ENCODE measurements around the gene DCUN1D2.

DNA sequence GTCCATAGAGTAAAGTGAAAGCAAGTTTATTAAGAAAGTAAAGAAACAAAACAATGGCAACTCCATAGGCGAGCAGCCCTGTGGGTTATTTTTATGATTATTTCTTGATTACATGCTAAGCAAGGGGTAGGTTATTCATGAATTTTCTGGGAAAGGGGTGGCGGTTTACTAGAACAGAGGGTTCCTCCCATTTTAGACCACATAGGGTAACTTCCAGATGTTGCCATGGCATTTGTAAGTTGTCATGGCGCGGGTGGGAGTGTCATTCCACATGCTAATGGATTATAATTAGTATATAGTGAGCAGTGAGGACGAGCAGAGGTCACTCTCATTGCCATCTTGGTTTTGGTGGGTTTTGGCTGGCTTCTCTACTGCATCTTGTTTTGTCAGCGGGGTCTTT, 8.4 kb upstream of the DCUN1D2 start:
- TF ChIP-seq POLR2A (IDR thresholded peaks at IDR 0.05): no peak
- TF ChIP-seq, protein P1, sequence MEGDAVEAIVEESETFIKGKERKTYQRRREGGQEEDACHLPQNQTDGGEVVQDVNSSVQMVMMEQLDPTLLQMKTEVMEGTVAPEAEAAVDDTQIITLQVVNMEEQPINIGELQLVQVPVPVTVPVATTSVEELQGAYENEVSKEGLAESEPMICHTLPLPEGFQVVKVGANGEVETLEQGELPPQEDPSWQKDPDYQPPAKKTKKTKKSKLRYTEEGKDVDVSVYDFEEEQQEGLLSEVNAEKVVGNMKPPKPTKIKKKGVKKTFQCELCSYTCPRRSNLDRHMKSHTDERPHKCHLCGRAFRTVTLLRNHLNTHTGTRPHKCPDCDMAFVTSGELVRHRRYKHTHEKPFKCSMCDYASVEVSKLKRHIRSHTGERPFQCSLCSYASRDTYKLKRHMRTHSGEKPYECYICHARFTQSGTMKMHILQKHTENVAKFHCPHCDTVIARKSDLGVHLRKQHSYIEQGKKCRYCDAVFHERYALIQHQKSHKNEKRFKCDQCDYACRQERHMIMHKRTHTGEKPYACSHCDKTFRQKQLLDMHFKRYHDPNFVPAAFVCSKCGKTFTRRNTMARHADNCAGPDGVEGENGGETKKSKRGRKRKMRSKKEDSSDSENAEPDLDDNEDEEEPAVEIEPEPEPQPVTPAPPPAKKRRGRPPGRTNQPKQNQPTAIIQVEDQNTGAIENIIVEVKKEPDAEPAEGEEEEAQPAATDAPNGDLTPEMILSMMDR (IDR thresholded peaks at IDR 0.05): no peak
- TF ChIP-seq POLR2AphosphoS5 (IDR thresholded peaks at IDR 0.05): no peak
- TF ChIP-seq EP300 (IDR thresholded peaks at IDR 0.05; ENCODE audit: low read depth): no peak

Measured in transverse colon (tissue), 4 donors.